GM23338 (cell line): ENCODE measurements around the gene DCP1B. TPM values are rescaled to one million over a fixed set of nuclear protein-coding genes. Genes with fewer than 3 reads are reported as not detected.

ENCODE experiments used
- ATAC-seq: fragments of 200-7000 bp; cut with Tn5 transposase; 3 replicates; pipeline ENCODE4 v1.9.1; 2020
- DNase-seq: peaks from one replicate; pipeline ENCODE4 v3.0.0-alpha.2; 2015; ENCODE audit warnings: low spot score
- H2AFZ ChIP-seq: fragments of 200-600 bp; sonication (generic); 2 replicates; pipeline ENCODE4 v1.8.0; 2016; ENCODE audit warnings: antibody characterized with exemption, mild to moderate bottlenecking, moderate library complexity
- H3F3A ChIP-seq: fragments of 200-600 bp; sonication (generic); replicated peaks from 2 replicates; pipeline ENCODE4 v1.8.0; 2017; ENCODE audit warnings: antibody characterized with exemption, mixed run types, low read depth
- H3K27ac ChIP-seq: fragments of 200-600 bp; sonication (generic); 2 replicates; pipeline ENCODE4 v1.6.1; 2016; ENCODE audit warnings: low read depth
- H3K27me3 ChIP-seq: fragments of 200-600 bp; sonication (generic); 2 replicates; pipeline ENCODE4 v1.8.0; 2016; ENCODE audit warnings: mild to moderate bottlenecking, mixed run types, moderate library complexity; ENCODE audit not compliant: insufficient read depth
- H3K36me3 ChIP-seq: fragments of 200-600 bp; sonication (generic); 2 replicates; pipeline ENCODE4 v1.8.0; 2016; ENCODE audit warnings: mild to moderate bottlenecking; ENCODE audit not compliant: insufficient read depth
- H3K4me1 ChIP-seq: fragments of 200-600 bp; sonication (generic); 2 replicates; pipeline ENCODE4 v1.8.0; 2016; ENCODE audit warnings: mild to moderate bottlenecking, moderate library complexity; ENCODE audit not compliant: insufficient read depth
- H3K4me2 ChIP-seq: fragments of 200-600 bp; sonication (generic); 2 replicates; pipeline ENCODE4 v1.7.1; 2017; ENCODE audit warnings: mixed run types
- H3K4me3 ChIP-seq: fragments of 200-600 bp; sonication (generic); 2 replicates; pipeline ENCODE4 v1.6.1; 2016; ENCODE audit warnings: mixed run types
- H3K79me2 ChIP-seq: fragments of 200-600 bp; sonication (generic); replicated peaks from 2 replicates; pipeline ENCODE4 v1.8.0; 2017; ENCODE audit warnings: mild to moderate bottlenecking; ENCODE audit not compliant: insufficient read depth
- H3K9me2 ChIP-seq: fragments of 200-600 bp; sonication (generic); 2 replicates; pipeline ENCODE4 v1.8.0; 2017; ENCODE audit not compliant: insufficient read depth
- H4K20me1 ChIP-seq: fragments of 200-600 bp; sonication (generic); replicated peaks from 2 replicates; pipeline ENCODE4 v1.8.0; 2017; ENCODE audit warnings: mild to moderate bottlenecking; ENCODE audit not compliant: insufficient read depth
- H3K27ac Mint-ChIP-seq: 2 replicates; pipeline ENCODE4 v1.8.0; 2020; ENCODE audit warnings: inconsistent platforms, mild to moderate bottlenecking, moderate library complexity, mixed read lengths
- H3K27me3 Mint-ChIP-seq: 3 replicates; pipeline ENCODE4 v1.8.0; 2022; ENCODE audit warnings: low read depth, mild to moderate bottlenecking, moderate library complexity, mixed read lengths, inconsistent platforms; ENCODE audit not compliant: insufficient read depth, poor library complexity
- H3K36me3 Mint-ChIP-seq: 3 replicates; pipeline ENCODE4 v1.8.0; 2021; ENCODE audit warnings: low read depth, mild to moderate bottlenecking, inconsistent platforms, moderate library complexity, mixed read lengths
- H3K4me1 Mint-ChIP-seq: 3 replicates; pipeline ENCODE4 v1.8.0; 2020; ENCODE audit warnings: mild to moderate bottlenecking, inconsistent platforms, mixed read lengths
- H3K4me3 Mint-ChIP-seq: 3 replicates; pipeline ENCODE4 v1.8.0; 2021; ENCODE audit warnings: moderate library complexity, mild to moderate bottlenecking, inconsistent platforms, mixed read lengths
- H3K9me3 Mint-ChIP-seq: 3 replicates; pipeline ENCODE4 v1.8.0; 2020; ENCODE audit warnings: moderate library complexity, mild to moderate bottlenecking, inconsistent platforms, mixed read lengths
- CREB1 ChIP-seq: fragments of 250-450 bp; sonication (Bioruptor Pico); IDR thresholded peaks from 2 replicates; pipeline ENCODE4 v1.5.0; 2020; ENCODE audit warnings: low read depth, mild to moderate bottlenecking, moderate library complexity
- EZH2 ChIP-seq: fragments of 200-600 bp; sonication (generic); IDR thresholded peaks from one replicate; pipeline ENCODE4 v1.8.0; 2017; ENCODE audit warnings: antibody characterized with exemption, mild to moderate bottlenecking, low read depth; ENCODE audit not compliant: unreplicated experiment
- EZH2phosphoT487 ChIP-seq: fragments of 200-600 bp; sonication (generic); IDR thresholded peaks from one replicate; pipeline ENCODE4 v1.8.1; 2018; ENCODE audit warnings: antibody characterized with exemption; ENCODE audit not compliant: unreplicated experiment
- JUNB ChIP-seq: IDR thresholded peaks from one replicate; pipeline ENCODE4 v1.6.1; 2016; ENCODE audit warnings: antibody characterized with exemption; ENCODE audit not compliant: unreplicated experiment
- NANOG ChIP-seq: IDR thresholded peaks from 2 replicates; pipeline ENCODE4 v1.6.1; 2016; ENCODE audit warnings: antibody characterized with exemption, borderline replicate concordance
- POLR2AphosphoS5 ChIP-seq: IDR thresholded peaks from 2 replicates; pipeline ENCODE4 v1.6.1; 2016; ENCODE audit warnings: antibody characterized with exemption, low read depth
- STAT1 ChIP-seq: IDR thresholded peaks from one replicate; pipeline ENCODE4 v1.6.1; 2016; ENCODE audit warnings: antibody characterized with exemption; ENCODE audit not compliant: unreplicated experiment
- ZNF114 ChIP-seq: fragments of 250-450 bp; sonication (Bioruptor Pico); IDR thresholded peaks from 2 replicates; pipeline ENCODE4 v1.5.0; 2020; ENCODE audit warnings: mild to moderate bottlenecking, moderate library complexity
- ZNF331 ChIP-seq: fragments of 250-450 bp; sonication (Bioruptor Pico); IDR thresholded peaks from 2 replicates; pipeline ENCODE4 v1.5.0; 2020; ENCODE audit warnings: low read depth, mild to moderate bottlenecking, moderate library complexity
- polyA plus RNA-seq: library from polyadenylated mRNA; unstranded; fragments of >200 nt; fragmentation: Nextera tagmentation; extraction: Ambion mirVana; gene quantifications from 2 replicates; pipeline ENCODE4 v1.2.1, GENCODE V29; 2016
- total RNA-seq: library from RNA; depleted of rRNA; stranded (reverse); fragments of >200 nt; shearing (Covaris generic); gene quantifications from 2 replicates; pipeline ENCODE4 v1.2.3, GENCODE V29; 2014
- TF ChIP-seq, protein P1 (sequence below): IDR thresholded peaks from one replicate; pipeline ENCODE4 v1.6.1; 2018; ENCODE audit warnings: antibody characterized with exemption; ENCODE audit not compliant: unreplicated experiment
- TF ChIP-seq, protein P2 (sequence below): fragments of 250-450 bp; sonication (Bioruptor Pico); IDR thresholded peaks from 2 replicates; pipeline ENCODE4 v1.5.0; 2020; ENCODE audit warnings: mild to moderate bottlenecking, moderate library complexity

Gene DCP1B
- total and polyA plus RNA-seq, 2 experiments from 2014 or later = 24.4 to 29.8 TPM

DNA sequence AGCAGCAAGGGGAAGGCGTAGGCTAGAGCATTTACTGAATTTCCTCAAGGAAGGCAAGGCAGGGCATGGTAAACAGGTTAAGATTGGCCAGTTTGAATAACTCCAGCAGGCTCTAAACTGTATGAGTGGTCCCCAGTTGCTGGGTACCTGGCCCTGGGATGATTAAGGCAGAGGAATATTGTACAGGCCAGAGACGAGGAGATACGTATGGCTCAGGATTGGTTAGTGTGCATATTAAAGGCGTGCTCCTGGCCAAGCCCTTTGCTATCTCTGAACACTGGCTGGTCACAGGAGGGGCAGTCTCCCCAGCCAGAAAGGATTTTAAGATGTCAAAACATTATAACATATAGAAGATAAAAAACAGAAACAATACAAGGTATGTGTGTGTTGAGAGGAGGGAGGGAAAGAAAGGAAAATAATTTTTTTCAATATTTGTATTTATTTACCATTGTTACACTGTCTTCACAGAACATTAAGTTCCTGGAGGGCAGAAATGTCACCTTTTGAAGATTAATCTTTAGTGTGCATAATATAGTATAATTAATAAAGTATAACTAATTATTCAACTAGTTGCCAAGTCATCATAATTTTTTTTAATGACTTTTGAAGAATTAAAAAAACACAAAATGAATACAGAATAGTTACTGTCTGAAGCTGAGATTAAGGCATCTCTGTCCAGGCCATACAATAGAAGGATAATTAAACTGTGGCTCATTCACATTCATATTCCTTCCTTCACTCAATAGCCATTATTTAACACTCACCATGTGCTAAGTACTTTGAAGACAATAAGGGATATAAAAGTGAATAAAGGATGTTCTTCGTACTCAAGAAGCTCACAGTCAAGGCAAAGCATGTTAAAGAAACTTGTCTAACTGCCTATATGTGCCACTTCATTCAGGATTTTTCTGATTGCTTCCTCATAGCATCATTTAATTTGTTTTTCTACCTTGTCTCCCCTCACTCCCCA is 41.9 kb downstream of the DCP1B start:
- H3K27me3 ChIP-seq = no peaks in the 10 kb centered on the region
- no peak overlapping the region for H3K4me2 ChIP-seq
- TF ChIP-seq EZH2phosphoT487 = no peak
- ATAC-seq (no peak), DNase-seq (no peak)
- H3F3A ChIP-seq = no peaks in the 10 kb centered on the region
- no peak overlapping the region for H2AFZ ChIP-seq
- H3K4me3 Mint-ChIP-seq = no peak overlapping the region
- no peak overlapping the region for H3K4me3 ChIP-seq
- H3K27me3 Mint-ChIP-seq = no peaks in the 10 kb centered on the region
- no peaks in the 10 kb centered on the region for H3K9me2 ChIP-seq
- H3K79me2 ChIP-seq = no peaks in the 10 kb centered on the region
- no peaks in the 10 kb centered on the region for H3K4me1 ChIP-seq
- no peak overlapping the region for H3K27ac ChIP-seq
- H3K36me3 Mint-ChIP-seq = peaks cover 31% of the 10 kb centered on the region
- H3K36me3 ChIP-seq = peaks cover 5% of the 10 kb centered on the region; the same call in 1 of the 2 replicates
- peaks cover 11% of the 10 kb centered on the region for H3K9me3 Mint-ChIP-seq
- no peaks in the 10 kb centered on the region for H3K4me1 Mint-ChIP-seq
- H4K20me1 ChIP-seq = no peaks in the 10 kb centered on the region
- H3K27ac Mint-ChIP-seq = no peak overlapping the region

DNA sequence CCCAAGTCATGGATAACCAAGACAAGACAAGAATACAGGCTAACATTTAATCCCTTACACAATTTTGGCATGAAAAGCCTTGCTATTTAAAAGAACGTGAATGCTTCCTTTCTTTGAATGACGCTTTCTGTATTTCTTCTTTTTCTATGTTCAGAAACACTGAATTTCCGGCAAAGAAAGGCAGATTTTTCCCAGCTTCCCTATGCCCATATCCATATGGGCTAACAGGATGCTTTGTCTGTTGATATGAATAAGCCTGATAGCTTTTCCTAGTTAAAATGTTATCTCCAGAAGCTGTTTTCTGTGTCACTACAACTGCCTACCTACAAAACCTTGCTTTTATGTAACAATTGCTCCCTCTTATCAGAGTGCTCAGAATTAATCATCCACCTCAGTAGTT is 47.5 kb downstream of the DCP1B start:
- Mint-ChIP-seq H3K4me1 (no peaks in the 10 kb centered on the region), H3K9me3 (peaks cover 11% of the 10 kb centered on the region), H3K4me3 (no peak overlapping the region), H3K27ac (no peak overlapping the region), H3K27me3 (no peaks in the 10 kb centered on the region), H3K36me3 (peaks cover 42% of the 10 kb centered on the region)
- H3K79me2 ChIP-seq = no peaks in the 10 kb centered on the region
- no peaks in the 10 kb centered on the region for H3K9me2 ChIP-seq
- no peak overlapping the region for H2AFZ ChIP-seq
- no peaks in the 10 kb centered on the region for H3K27me3 ChIP-seq
- DNase-seq = no peak
- H3F3A ChIP-seq = no peaks in the 10 kb centered on the region
- H3K4me3 ChIP-seq = no peak overlapping the region
- no peak for ATAC-seq
- H4K20me1 ChIP-seq = no peaks in the 10 kb centered on the region
- no peak overlapping the region for H3K27ac ChIP-seq
- no peak overlapping the region for H3K4me2 ChIP-seq
- no peaks in the 10 kb centered on the region for H3K4me1 ChIP-seq
- 0 out of 2 replicates have a peak, but pooled peaks cover 14% of the 10 kb centered on the region for H3K36me3 ChIP-seq
- TF ChIP-seq EZH2phosphoT487 (no peak), ZNF331 (no peak), CREB1 (CRISPR knock-in tag) (no peak), ZNF114 (CRISPR knock-in tag) (no peak), NANOG (no peak), JUNB (no peak), STAT1 (no peak), EZH2 (no peak), POLR2AphosphoS5 (no peak)
- TF ChIP-seq, protein P1, sequence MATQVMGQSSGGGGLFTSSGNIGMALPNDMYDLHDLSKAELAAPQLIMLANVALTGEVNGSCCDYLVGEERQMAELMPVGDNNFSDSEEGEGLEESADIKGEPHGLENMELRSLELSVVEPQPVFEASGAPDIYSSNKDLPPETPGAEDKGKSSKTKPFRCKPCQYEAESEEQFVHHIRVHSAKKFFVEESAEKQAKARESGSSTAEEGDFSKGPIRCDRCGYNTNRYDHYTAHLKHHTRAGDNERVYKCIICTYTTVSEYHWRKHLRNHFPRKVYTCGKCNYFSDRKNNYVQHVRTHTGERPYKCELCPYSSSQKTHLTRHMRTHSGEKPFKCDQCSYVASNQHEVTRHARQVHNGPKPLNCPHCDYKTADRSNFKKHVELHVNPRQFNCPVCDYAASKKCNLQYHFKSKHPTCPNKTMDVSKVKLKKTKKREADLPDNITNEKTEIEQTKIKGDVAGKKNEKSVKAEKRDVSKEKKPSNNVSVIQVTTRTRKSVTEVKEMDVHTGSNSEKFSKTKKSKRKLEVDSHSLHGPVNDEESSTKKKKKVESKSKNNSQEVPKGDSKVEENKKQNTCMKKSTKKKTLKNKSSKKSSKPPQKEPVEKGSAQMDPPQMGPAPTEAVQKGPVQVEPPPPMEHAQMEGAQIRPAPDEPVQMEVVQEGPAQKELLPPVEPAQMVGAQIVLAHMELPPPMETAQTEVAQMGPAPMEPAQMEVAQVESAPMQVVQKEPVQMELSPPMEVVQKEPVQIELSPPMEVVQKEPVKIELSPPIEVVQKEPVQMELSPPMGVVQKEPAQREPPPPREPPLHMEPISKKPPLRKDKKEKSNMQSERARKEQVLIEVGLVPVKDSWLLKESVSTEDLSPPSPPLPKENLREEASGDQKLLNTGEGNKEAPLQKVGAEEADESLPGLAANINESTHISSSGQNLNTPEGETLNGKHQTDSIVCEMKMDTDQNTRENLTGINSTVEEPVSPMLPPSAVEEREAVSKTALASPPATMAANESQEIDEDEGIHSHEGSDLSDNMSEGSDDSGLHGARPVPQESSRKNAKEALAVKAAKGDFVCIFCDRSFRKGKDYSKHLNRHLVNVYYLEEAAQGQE = no peak
- TF ChIP-seq, protein P2, sequence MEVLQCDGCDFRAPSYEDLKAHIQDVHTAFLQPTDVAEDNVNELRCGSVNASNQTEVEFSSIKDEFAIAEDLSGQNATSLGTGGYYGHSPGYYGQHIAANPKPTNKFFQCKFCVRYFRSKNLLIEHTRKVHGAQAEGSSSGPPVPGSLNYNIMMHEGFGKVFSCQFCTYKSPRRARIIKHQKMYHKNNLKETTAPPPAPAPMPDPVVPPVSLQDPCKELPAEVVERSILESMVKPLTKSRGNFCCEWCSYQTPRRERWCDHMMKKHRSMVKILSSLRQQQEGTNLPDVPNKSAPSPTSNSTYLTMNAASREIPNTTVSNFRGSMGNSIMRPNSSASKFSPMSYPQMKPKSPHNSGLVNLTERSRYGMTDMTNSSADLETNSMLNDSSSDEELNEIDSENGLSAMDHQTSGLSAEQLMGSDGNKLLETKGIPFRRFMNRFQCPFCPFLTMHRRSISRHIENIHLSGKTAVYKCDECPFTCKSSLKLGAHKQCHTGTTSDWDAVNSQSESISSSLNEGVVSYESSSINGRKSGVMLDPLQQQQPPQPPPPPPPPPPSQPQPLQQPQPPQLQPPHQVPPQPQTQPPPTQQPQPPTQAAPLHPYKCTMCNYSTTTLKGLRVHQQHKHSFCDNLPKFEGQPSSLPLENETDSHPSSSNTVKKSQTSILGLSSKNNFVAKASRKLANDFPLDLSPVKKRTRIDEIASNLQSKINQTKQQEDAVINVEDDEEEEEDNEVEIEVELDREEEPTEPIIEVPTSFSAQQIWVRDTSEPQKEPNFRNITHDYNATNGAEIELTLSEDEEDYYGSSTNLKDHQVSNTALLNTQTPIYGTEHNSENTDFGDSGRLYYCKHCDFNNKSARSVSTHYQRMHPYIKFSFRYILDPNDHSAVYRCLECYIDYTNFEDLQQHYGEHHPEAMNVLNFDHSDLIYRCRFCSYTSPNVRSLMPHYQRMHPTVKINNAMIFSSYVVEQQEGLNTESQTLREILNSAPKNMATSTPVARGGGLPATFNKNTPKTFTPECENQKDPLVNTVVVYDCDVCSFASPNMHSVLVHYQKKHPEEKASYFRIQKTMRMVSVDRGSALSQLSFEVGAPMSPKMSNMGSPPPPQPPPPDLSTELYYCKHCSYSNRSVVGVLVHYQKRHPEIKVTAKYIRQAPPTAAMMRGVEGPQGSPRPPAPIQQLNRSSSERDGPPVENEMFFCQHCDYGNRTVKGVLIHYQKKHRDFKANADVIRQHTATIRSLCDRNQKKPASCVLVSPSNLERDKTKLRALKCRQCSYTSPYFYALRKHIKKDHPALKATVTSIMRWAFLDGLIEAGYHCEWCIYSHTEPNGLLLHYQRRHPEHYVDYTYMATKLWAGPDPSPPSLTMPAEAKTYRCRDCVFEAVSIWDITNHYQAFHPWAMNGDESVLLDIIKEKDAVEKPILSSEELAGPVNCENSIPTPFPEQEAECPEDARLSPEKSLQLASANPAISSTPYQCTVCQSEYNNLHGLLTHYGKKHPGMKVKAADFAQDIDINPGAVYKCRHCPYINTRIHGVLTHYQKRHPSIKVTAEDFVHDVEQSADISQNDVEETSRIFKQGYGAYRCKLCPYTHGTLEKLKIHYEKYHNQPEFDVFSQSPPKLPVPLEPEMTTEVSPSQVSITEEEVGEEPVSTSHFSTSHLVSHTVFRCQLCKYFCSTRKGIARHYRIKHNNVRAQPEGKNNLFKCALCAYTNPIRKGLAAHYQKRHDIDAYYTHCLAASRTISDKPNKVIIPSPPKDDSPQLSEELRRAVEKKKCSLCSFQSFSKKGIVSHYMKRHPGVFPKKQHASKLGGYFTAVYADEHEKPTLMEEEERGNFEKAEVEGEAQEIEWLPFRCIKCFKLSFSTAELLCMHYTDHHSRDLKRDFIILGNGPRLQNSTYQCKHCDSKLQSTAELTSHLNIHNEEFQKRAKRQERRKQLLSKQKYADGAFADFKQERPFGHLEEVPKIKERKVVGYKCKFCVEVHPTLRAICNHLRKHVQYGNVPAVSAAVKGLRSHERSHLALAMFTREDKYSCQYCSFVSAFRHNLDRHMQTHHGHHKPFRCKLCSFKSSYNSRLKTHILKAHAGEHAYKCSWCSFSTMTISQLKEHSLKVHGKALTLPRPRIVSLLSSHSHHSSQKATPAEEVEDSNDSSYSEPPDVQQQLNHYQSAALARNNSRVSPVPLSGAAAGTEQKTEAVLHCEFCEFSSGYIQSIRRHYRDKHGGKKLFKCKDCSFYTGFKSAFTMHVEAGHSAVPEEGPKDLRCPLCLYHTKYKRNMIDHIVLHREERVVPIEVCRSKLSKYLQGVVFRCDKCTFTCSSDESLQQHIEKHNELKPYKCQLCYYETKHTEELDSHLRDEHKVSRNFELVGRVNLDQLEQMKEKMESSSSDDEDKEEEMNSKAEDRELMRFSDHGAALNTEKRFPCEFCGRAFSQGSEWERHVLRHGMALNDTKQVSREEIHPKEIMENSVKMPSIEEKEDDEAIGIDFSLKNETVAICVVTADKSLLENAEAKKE (CRISPR knock-in tag) = no peak
